ENCODE data around the gene ZMPSTE24. TPM values are rescaled to one million over a fixed set of nuclear protein-coding genes. Genes with fewer than 3 reads are reported as not detected.
"Not testable (repeated sequence)": the region's sequence is repeated elsewhere in the genome, so short reads cannot be mapped to it uniquely, and the experiment has no call there.

ZMPSTE24 gene
- total RNA-seq, 4 donors from 2014 or later: 37.4 to 49.8 (median 48.9) TPM

- no peak for DNase-seq (ENCODE audit: extremely low spot score)
- no peak overlapping the region for H3K4me3 ChIP-seq
- no peak overlapping the region for H3K27ac ChIP-seq (replicated peaks in 1 of 4)
- 71% methylated on average over 6 of the region's 6 CpGs for WGBS
- H3K27me3 ChIP-seq: peaks cover 0 to 8% (median 0%) of the 10 kb centered on the region in 4 donors
- H3K9me3 ChIP-seq: no peaks in the 10 kb centered on the region
- H3K4me1 ChIP-seq: peaks cover 0 to 11% (median 3%) of the 10 kb centered on the region in 4 donors
- TF ChIP-seq EP300 (IDR thresholded peaks at IDR 0.05) (no peak), CTCF (IDR thresholded peaks at IDR 0.05) (no peak), POLR2A (IDR thresholded peaks at IDR 0.05; ENCODE audit: low read depth) (no peak), POLR2AphosphoS5 (IDR thresholded peaks at IDR 0.05) (no peak)
- H3K36me3 ChIP-seq: no peaks in the 10 kb centered on the region
- intact Hi-C loops (cut with DNase I): loop anchor here (5.0 kb wide), 1 partner anchor 61 kb away; no protein-coding TSS in a partner anchor
These were observed 83.7 kb downstream of the ZMPSTE24 start for GRCh38 chr1:40341491-40342380.

GRCh38 chr1:40342381-40342717 lies 84.3 kb downstream of the ZMPSTE24 start:
- intact Hi-C loops (cut with DNase I): loop anchor here (5.0 kb wide), 1 partner anchor 60 kb away; no protein-coding TSS in a partner anchor

More at GRCh38 chr1:40342381-40342717, 84.3 kb downstream of the ZMPSTE24 start:
- not testable (repeated sequence) for H3K9me3 ChIP-seq; DNase-seq (ENCODE audit: extremely low spot score); H3K4me3 ChIP-seq; H3K36me3 ChIP-seq; H3K27ac ChIP-seq (replicated peaks in 1 of 4); H3K27me3 ChIP-seq
- H3K4me1 ChIP-seq: peaks cover 0 to 11% (median 3%) of the 10 kb centered on the region in 4 donors
- 86% methylated on average over 3 of the region's 3 CpGs for WGBS

Other genes with a start within 250 kb of the ZMPSTE24 start
- 100 to 1,000 TPM; 412 to 468 (median 442) TPM for gene CAP1, start 217.5 kb upstream of the ZMPSTE24 start, total RNA-seq
- 10 to 100 TPM; 44.1 to 75.2 (median 50.0) TPM for gene PPT1, start 161.0 kb upstream of the ZMPSTE24 start, total RNA-seq
- gene RLF, start 96.8 kb upstream of the ZMPSTE24 start, total RNA-seq: 10 to 100 TPM; 15.1 to 23.7 (median 21.2) TPM
- not detected for gene TMCO2, start 10.3 kb upstream of the ZMPSTE24 start, total RNA-seq
- gene COL9A2, start 59.0 kb downstream of the ZMPSTE24 start, total RNA-seq: 1 to 10 TPM; 1.2 to 2.5 (median 1.7) TPM
- gene SMAP2, start 115.5 kb downstream of the ZMPSTE24 start, total RNA-seq: 10 to 100 TPM; 20.7 to 39.3 (median 29.2) TPM
- gene ZFP69B, start 192.2 kb downstream of the ZMPSTE24 start, total RNA-seq: under 1 TPM; 0.66 to 0.91 (median 0.79) TPM
- gene ZFP69, start 219.1 kb downstream of the ZMPSTE24 start, total RNA-seq: 1 to 10 TPM; 2.5 to 5.8 (median 4.4) TPM